Stimulated activated CD8-positive, alpha-beta memory T cell treated with anti-CD3 and anti-CD28 coated beads, Interleukin-7, amount 100 ng/mL, for 48 hours (primary cell): ENCODE measurements around the gene RNF17.

Experiments
- DNase-seq, 2 donors: peaks; one replicate each; pipeline ENCODE4 v3.0.0-alpha.2; 2020; ENCODE audit warnings: low read depth in 1 of 2; ENCODE audit errors: extremely low read depth in 1 of 2

Gene RNF17

DNA sequence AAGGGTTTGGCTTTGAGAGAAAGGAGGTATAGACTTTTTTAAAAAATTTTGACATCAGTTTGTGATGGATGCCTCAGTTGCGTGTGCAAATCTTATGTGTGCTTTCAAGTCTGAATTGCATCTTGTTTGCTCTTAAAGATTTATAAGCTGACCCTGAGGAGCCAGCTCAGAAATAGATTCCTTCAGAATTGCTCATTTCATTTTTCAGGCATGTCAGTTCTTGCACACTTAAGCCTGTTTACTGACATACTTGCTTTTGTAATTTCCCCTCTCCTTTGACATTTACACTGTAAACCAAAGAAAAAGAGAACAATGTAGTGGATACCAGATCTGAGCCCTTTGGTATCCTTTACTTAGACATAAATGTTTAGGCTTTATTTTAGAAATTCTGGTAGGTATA is 87.6 kb downstream of the RNF17 start:
- DNase-seq: no peak

DNA sequence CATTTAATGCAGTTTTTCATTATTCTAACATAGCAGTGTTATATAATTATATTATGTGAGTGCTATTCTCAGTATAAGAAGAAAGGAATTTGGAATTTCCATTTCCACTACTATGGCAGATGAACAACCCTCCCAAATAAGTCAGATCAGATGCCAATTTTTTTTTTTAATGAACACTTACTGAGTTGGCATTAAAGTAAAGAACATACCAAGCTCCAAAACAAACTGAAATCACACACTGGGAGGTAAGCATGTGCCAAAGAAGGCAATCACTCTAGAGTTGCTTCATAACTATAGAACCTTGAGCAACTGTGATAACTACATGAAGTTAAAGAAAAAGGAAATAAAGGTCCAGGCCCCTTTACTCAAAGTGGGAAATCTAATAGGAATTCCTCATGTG is 90.3 kb downstream of the RNF17 start:
- no peak for DNase-seq

DNA sequence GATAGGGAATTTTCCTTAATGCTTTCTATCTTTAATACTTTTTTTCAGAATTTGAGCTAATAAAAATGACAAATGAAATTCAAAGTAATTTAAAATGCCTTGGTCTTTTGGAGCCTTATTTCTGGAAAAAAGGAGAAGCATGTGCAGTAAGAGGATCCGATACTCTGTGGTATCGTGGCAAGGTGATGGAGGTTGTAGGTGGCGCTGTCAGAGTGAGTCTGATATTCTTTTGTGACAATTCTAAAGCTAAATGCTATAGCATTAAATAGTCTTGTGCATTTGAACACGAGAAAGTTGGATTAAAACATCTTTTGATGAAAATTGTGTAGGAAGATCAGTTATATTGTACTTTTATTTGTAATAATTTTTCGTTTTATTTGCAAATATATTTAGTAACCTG is 95.0 kb downstream of the RNF17 start:
- no peak for DNase-seq

DNA sequence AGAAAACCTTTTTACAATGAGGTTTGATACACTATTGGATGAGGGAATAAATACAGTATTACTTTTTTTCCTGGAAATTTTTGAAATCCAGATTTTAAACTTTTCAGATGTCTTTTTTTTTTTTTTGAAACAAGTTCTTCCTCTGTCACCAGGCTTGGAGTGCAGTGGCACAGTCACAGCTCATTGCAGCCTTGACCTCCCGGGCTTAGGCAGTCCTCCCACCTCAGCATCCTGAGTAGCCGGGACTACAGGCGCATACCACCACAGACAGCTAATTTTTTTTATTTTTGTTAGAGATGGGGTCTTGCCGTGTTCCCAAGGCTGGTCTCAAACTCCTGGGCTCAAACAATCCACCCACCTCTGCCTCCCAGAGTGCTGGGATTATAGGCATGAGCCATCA is 96.8 kb downstream of the RNF17 start:
- no peak for DNase-seq

DNA sequence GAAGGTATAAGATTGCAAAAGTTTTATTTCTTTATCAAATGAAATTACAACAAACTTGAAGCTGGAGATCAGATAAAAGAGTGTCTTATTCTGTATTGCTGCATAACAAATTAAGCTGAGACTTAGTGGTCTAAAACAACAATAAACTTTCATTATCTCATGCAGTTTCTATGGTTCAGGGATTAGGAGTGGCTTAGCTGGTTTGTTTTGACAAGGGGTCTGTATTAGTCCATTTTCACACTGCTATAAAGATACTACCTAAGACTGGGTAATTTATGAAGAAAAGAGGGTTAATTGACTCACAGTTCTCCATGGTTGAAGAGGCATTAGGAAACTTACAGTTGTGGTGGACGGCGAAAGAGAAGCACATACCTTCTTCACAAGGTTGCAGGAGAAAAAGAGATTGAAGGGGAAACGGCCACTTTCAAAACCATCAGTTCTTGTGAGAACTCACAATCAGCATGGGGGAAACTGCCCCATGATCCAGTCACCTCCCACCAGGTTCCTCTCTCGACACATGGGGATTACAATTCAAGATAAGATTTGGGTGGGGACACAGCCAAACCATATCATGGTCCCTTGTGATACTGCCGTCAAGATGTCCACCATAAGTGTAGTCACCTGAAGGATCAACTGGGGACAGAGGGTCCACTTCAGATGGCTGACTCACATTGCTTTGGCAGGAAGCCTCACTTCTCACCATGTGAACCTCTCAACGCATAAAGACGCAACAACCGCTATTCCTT is 97.8 kb downstream of the RNF17 start:
- DNase-seq: no peak

DNA sequence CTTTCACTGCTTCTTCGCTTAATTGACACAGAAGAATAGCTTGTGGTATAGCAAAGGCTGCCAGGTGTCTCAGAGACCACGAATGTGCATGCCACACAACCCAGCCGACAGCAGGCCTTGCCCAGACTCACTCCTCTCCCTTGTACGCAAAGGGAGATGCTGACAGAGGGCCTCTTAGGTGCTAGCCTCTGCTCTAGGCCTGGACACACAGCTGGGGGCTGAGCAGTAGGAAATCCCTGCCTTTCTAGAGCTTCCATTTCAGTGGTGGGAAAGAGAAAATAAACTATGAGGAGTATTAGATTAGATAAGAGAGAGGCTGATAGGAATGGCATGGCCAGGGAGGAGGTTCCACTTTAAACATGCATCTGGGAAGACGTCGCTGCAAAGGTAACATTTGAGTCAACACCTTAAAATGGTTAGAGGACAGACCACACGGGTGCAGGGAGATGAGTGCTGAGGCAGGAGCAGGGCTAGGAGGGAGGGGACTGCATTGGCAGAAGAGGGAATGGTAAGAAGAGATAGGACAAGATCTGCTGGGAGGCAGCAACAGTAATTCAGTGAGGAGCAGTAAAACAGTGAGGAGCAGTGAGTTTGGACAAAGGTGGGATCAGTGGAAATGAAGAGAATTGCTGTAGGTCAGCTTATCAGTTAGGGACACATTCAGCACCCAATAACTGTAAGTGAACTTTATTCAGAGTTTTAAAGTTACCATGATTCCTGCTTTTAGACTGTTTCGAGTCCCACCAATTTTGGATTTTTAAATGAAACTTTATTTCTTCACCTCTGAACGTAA is 100.0 kb downstream of the RNF17 start:
- DNase-seq: no peak

DNA sequence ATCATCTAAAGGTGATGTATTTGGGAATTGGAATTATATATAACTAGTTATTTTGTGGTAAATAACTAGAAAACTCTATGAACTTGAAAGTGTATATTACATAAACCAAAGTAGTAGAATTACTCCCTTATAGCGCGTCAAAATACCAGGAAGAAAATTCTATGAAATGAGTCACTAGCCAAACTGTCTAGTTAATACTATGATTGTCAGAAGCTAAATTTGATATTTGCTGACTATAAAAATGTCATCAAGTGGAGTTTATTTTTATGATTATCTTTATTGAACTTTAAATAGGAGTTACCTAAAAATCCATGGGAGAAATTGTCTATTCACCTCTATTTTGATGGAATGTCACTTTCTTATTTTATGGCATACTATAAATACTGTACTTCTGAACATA is 100.6 kb downstream of the RNF17 start:
- no peak for DNase-seq

GRCh38 chr13:24865163-24865953 is 101.4 kb downstream of the RNF17 start:
- no peak for DNase-seq

DNA sequence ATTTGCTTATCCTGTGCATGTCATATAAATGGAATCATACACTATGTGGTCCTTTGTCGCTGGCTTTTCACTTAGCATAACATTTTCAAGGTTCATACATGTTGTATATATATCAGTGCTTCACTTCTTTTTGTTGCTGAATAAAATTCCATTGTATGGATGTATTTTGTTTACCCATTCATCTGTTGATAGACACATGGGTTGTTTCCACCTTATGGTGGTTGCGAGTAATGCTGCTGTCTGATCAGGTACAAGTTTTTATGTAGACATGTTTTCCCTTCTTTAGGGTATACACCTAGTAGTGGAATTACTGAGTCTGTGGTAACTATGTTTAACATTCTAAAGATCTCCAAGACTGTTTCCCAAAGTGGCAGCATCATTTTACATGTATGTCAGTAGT is 102.5 kb downstream of the RNF17 start:
- no peak for DNase-seq

GRCh38 chr13:24868874-24869273 is 104.9 kb downstream of the RNF17 start:
- DNase-seq: no peak

GRCh38 chr13:24870380-24870760 is 106.4 kb downstream of the RNF17 start:
- DNase-seq: no peak

DNA sequence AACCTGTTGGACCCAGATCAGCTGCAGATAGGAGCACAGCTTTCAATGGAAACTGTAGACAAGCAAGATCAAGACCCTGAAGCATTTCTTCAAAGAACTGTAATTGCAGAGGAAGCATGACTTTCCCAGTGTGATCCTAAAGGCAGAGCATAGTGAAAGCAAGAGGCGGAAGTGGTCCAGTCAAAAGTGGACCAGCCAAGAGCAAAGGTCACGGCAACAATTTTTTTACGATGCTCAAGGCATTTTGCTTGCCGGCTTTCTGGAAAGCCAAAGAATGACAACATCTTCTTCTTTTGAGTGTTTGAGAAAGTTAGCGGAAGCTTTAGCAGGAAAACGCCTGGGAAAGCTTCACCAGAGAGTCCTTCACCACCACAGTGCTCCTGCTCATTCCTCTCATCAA is 111.6 kb downstream of the RNF17 start:
- DNase-seq: no peak

DNA sequence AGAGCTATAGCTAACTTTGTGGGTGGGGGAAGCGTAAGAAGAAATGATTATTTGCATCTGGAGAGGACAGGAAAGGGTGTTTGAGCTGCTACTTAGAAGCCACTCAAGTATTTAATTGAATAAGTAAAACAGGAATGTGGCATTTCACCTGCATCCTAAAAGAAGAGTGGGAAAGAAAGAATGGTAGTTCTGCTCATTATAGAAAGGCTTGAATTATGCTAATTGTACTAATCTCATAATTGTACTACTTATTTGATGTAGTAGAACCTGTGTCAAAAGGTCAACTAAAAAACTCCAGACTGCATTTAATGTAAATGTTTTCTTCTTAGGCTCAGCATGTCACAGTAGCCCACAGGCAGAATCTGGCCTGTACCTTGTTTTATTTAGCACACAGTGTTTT is 113.6 kb downstream of the RNF17 start:
- no peak for DNase-seq

DNA sequence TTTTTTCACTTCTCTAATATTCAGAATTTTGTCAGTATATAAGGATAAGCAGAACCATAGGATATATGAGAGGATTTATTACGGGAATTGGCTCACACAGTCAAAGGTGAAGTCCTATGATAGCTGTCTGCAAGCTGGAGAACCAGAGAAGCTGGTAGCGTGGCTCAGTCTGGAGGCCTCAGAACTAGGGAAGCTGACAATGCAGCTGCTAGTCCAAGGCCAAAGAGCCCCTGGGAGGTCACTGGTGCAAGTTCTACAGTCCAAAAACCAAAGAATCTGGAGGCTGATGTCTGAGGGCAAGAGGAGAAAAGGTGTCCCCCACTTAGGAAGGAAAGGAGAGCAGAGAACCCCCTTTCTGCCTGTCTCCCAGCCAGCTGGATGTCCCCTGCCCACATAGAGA is 114.4 kb downstream of the RNF17 start:
- DNase-seq: no peak

DNA sequence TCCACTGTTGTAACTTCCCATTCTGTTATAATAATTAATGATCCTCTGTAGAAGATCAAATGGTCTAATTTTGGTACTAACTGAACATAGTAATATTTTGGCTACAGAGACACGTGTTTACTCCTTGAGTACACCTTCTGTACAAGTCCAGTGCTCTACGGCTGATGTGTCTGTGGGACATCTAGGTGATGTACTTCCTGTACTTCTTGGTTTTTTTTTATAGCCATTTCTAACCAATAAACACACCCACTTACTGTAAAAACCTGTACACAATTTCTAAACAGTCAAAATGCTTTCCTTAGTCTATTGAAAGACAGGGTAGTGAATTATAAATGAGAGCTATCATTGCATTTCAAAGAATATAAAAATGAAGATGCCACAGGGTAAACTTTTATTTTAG is 118.7 kb downstream of the RNF17 start:
- no peak for DNase-seq

DNA sequence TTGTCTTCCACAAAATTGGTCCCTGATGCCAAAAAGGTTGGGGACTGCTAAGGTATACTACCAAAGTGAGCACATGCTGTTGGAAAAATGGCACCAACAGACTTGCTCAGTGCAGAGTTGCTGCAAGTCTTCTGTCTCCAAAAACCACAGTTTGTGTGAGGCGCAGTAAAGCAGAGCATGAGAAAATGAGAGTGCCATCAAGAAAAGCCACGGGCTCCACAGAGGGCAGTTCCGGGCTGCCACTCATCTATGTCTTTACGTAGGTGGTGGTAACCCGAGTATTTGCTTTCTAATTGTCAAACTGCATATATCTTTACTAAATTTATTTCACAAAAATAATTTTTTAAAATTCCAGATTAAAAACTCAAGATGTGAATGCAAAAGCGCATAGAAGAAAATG is 123.8 kb downstream of the RNF17 start:
- DNase-seq: no peak

DNA sequence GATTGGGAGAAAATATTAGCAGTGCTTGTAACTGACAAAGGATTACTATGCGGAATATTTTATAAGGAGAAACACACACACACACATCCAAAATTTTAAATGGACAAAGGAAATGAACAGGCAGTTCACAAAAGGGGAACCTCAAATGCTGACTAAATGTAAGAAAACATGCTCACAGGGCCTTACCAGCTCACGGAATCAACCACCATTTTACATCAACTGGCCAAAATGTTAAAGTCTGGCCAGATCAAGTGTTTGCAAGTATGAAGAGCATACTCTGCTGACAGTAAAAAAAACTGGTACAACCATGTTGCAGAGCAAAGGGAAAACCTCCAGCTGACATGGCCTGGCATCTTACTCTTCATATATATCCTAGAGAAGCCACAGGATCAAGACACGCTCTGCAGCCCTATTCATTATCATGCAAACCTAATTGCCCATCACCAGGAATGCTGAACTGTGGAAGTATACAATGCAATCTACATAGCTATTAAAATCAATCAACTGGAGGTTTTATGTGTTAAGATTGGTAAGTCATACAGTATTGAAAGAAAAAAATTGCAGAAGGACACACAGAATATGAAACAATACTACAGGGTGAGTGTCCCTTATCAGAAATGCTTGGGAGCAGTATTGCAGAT is 124.4 kb downstream of the RNF17 start:
- no peak for DNase-seq

DNA sequence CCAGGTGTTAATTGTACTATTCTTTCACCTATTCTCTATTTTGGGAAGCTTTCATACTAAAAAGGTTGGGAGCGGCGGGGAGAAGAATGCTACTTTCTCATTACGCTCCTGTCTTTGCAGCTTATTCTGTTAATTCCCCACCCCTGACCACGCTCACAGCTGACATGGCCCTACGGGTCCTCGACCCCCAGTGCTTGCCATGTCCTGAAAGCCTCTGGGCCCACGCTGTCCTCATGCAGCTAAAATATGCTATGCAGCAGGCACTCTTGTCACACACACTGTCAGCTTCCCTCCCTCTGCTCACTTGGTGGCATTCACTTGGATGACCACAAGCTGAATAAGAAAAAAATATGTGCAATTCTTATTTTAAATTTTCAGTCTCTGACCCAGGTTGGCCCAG is 126.3 kb downstream of the RNF17 start:
- no peak for DNase-seq

GRCh38 chr13:24891476-24892108 is 127.6 kb downstream of the RNF17 start:
- no peak for DNase-seq

- no peak for DNase-seq
Measured at GRCh38 chr13:24892829-24893228, 128.9 kb downstream of the RNF17 start.

- no peak for DNase-seq
Measured at GRCh38 chr13:24893863-24894262, 129.9 kb downstream of the RNF17 start.
